ENCODE results near the gene OR4F15.

GRCh38 chr15:101775136-101775535, 36.9 kb upstream of the OR4F15 start:
- TF ChIP-seq POLR2AphosphoS5 (IDR thresholded peaks at IDR 0.05; ENCODE audit: low read depth), result no peak
- no peak for TF ChIP-seq CTCF (IDR thresholded peaks at IDR 0.05; ENCODE audit: insufficient read depth, low read length)
- TF ChIP-seq GABPA (IDR thresholded peaks at IDR 0.05; ENCODE audit: low read depth), result no peak
- no peak for TF ChIP-seq SPI1 (IDR thresholded peaks at IDR 0.05; ENCODE audit: borderline replicate concordance, low read depth)
